ENCODE data around the gene EEF1AKMT3.
A peak's percentile ranks its signal among the peaks of the same experiment; 100 is the strongest.

Gene EEF1AKMT3

GRCh38 chr12:57732270-57732669 lies 40.1 kb upstream of the EEF1AKMT3 start:
- H3K4me3 ChIP-seq (ENCODE audit: low read length) = no peak overlapping the region
- no peak for TF ChIP-seq CTCF (conservative IDR thresholded peaks at IDR 0.05; ENCODE audit: low read length)
- no peak for DNase-seq (ENCODE audit: low read depth)

DNA sequence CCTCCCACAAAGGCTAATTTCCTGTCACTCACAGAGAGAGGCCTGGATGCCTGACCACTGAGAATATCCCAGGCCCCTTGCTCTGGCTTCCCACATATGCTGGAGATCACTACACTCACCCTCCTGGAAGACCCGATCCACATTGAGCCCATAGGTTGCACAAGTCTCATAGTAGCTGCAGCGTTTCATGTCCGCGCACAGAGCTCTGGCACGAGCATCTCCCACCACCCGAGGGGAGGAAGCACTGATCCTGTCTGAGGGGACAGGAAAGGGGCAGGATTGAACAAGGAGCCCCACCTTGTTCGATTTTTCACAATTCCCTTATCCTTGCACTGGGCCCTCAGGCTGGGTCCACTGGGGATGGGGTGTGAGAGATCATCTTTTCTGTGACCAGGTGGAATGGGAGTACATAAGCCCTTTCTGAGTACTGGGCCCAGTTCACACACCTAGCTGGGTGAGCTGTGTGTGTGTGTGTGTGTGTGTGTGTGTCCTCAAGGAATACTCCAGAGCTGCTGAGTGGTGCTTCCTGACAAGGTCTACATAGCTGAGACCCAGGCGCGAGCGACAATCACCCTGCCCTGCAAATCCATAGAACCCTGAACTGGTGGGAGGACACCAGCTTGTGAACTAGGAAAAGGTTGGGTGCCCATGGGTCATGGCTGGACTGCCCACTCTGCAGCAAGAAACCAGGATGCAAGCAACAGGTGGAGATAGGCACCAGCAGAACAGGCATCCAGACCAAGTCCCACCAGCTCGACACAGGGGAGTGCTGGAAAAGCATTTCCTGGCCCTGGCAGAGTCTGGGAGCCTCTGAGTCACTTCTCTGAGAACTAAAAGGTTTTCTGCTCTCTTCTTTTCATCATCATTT lies 39.5 kb upstream of the EEF1AKMT3 start:
- H3K4me3 ChIP-seq (ENCODE audit: low read length) = no peak overlapping the region
- TF ChIP-seq CTCF (conservative IDR thresholded peaks at IDR 0.05; ENCODE audit: low read length) = no peak
- DNase-seq (ENCODE audit: low read depth) = no peak

DNA sequence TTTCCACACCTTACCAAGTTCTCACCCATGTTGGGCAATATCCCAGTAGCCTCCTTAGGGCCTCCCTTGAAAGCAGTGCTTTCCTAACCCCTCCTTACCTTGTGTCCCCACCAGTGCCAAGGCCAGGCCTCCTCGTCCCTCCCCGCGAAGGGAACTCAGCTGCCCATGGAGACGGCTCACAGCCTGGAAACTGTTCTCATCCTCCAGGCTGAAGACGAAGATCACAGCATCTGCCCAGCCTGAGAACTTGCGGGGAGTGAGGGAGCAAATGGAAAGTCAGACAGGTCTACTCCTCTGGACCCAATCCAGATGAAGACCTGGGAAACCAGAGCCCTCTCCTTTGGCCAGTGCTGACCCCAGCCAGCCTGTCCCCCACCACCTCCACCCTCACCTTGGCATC lies 38.5 kb upstream of the EEF1AKMT3 start:
- TF ChIP-seq CTCF (conservative IDR thresholded peaks at IDR 0.05; ENCODE audit: low read length) = no peak
- H3K4me3 ChIP-seq (ENCODE audit: low read length) = no peak overlapping the region
- no peak for DNase-seq (ENCODE audit: low read depth)

DNA sequence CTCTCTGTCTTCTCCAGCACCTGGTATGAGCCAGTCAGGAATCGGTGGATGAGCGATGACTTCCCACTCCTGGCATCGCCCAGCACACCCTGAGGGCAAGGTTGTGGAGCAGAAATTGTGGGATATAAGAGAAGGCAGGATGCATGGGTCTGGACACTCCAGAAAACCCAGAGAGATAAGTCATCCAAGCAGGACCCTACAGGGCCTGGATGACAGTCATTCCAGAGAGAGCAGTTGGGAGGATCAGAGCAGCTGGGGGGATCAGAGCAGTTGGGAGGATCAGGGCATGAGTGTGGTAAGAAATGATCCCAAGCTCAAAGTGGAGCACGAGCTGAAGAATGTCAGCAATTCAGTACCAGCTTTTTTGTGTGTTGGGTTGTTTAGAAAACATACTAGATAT lies 37.8 kb upstream of the EEF1AKMT3 start:
- no peak for DNase-seq (ENCODE audit: low read depth)
- no peak for TF ChIP-seq CTCF (conservative IDR thresholded peaks at IDR 0.05; ENCODE audit: low read length)
- H3K4me3 ChIP-seq (ENCODE audit: low read length) = no peak overlapping the region

DNA sequence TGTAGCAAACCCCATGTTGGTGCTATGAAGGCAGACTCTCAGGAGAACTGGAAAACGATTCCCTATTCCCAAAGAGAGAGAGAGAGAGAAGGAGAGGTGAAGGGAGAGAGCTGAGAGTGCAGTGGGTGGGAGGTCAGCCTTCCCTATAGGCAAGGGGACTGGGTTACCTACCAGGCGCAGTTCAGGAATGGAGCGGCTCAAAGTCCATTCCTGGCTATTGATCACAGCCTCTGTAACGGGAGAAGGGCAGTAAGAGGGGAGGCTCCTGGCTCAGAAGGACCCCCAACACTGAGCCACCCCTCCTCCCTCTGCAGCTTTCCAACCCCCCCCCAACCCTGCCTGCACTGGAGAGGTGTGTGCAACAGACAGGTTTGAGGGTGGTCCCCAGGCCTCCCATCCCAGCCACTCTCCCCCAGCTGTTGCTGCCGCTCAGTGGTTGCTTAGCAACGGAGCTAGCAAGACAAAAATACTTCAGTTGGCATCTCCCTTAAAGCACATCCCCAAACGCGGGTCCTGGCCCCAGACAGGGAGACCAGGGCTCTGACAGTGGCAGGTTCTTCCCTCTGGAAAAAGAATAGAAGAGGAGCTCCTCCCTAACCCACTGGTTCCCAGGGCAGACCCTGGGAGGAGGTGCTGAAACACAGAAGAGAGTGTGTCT lies 37.1 kb upstream of the EEF1AKMT3 start:
- TF ChIP-seq CTCF (conservative IDR thresholded peaks at IDR 0.05; ENCODE audit: low read length) = no peak
- H3K4me3 ChIP-seq (ENCODE audit: low read length) = no peak overlapping the region
- DNase-seq (ENCODE audit: low read depth) = no peak

- peak; percentile 33; the same call in 1 of the 2 replicates for TF ChIP-seq CTCF (conservative IDR thresholded peaks at IDR 0.05; ENCODE audit: low read length)
- no peak overlapping the region; the same call in 1 of the 2 replicates for H3K4me3 ChIP-seq (ENCODE audit: low read length)
- no peak for DNase-seq (ENCODE audit: low read depth)
These were observed 36.3 kb upstream of the EEF1AKMT3 start for GRCh38 chr12:57735952-57736740.

All from AG10803 (cell line).